Right hindlimb (tissue), 1 donor: ENCODE results near the gene MGAT3.

ENCODE experiments used
- DNase-seq: peaks from one replicate; pipeline ENCODE4 v3.0.0-alpha.2; 2018

MGAT3 gene

GRCh38 chr22:39429186-39429585 is 27.6 kb upstream of the MGAT3 start:
- no peak for DNase-seq

DNA sequence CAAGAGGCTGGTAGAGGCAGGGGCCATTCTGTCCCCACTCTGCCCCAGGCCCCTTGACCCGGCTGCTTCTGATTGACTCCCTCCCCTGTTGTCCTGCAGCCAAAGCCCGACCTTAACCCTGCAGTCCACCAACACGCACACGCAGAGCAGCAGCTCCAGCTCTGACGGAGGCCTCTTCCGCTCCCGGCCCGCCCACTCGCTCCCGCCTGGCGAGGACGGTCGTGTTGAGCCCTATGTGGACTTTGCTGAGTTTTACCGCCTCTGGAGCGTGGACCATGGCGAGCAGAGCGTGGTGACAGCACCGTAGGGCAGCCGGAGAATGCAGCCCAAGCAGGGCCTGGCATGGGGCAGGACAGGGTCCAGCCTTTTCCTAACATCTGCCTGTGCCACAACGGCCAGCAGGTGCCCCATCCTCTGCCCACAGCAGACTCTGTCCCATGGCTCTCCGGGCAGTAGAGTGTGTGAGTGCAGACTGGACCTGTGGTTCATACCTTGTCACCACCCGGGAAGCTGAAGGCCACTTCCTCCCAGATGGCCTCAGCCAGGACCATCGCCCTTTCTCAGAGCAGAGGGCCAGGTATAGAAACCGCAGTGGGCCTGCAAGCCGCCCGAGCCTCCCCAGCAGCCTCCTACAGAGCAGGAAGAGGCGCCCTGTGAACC is 26.8 kb upstream of the MGAT3 start:
- no peak for DNase-seq

- DNase-seq: no peak
Measured at GRCh38 chr22:39430576-39431150, 26.1 kb upstream of the MGAT3 start.

DNA sequence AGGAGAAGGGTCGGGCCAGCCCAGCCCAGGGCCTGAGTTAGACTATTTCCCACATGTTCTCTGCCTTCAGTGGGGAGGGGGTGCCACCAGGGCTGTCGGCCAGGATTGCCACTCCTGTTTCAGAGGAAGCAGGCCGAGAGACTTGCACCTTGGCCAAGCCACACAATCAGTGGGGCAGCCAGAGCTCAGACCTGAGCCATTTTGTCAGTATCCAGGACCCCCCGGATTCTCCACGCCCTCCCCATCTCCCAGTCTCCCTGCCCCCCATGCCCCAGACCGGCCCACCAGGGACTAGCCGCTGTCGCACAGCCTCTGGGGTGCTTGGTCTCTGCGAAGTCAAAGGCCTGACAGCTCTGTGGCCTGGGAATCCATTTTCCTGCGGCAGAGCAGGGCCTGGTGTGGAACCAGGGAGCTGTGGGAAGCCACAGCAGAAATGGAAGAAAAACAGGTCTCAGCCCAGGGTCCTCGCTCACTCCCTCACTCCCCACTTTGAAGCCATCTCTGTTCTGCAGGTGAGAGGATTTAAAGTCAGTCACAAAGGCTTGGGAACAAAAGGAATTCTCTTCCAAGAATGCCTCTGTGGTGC is 25.5 kb upstream of the MGAT3 start:
- DNase-seq: no peak

- no peak for DNase-seq
Measured at GRCh38 chr22:39431821-39432251, 25.0 kb upstream of the MGAT3 start.

- DNase-seq: no peak
Measured at GRCh38 chr22:39432361-39432811, 24.4 kb upstream of the MGAT3 start.

DNA sequence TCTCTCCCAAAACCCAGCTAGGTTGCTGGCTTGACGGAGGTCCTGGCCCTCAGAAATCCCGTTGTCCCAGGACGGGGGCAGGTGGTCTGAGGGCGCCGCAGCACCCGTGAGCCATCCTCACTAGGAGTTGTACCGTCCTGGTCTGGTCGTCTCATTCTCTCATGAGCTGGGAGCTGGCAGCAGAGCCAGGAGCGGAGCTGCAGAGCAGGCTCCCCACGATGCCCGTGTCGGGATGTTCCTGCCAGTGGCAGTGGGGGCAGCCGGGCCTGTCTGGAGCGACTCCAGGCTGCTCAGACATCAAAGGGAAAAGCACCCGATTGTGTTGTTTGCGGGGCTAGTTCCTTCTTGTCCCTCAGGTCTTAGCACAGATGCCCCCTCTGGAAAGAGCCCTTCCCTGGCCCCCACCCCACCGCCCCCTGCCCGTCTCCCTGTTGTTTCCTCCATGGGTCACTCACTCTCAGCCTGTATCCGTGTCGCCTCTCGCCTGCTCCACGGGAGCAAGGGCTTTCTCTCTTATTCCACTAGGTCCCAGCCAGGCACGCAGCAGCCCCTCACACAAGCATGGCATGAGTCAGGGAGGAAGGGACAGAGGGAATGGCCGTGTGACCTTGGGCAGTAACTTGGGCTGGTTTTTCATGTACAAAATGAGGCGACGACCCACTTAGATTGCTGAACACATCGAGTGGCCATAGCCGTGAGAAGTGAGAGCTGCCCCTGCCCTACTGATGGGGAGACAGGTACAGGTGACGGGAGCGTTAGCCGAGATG is 23.2 kb upstream of the MGAT3 start:
- DNase-seq: no peak

- DNase-seq: no peak
Measured at GRCh38 chr22:39434243-39434653, 22.6 kb upstream of the MGAT3 start.

DNA sequence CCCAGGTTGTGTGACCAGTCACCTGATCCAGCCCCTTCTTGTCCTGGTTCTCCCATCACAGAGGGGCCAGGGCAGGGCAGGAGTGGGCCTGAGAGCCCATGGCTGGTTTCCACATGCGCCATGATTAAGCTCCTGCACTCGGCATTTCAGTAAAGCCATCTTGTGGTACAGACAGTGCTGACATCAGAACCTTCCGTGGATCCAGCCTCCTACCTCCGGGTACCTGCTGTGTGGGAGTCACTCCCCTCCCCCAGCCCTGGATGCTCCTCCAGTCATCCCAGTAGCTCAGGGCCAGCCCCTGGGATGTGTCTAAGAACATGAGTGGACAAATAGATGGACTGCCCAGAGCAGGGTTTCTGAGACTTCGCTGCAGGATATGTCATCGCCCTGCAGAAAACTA is 22.1 kb upstream of the MGAT3 start:
- DNase-seq: no peak

DNA sequence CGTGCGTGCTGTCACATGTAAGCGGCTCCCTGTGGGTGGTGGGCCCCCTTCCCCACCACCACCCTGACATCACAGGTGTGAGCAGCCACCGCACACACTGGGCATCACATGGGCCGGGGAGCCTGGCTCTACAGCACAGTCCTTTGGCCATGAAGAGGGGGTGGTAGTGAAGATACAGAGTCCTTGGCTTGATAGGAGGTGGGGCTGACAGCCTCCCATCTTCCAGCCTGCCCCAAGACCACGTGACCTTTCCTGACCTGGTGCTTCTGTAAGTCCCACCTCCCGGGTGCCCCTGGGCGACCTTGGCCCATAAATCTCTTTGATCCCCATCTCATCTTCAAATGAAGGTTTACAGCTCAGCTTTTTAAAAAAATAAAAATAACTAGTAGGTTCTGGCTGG is 21.2 kb upstream of the MGAT3 start:
- no peak for DNase-seq

GRCh38 chr22:39437791-39438704 is 18.8 kb upstream of the MGAT3 start:
- DNase-seq: peak; percentile 47

- DNase-seq: no peak
Measured at GRCh38 chr22:39439170-39439569, 17.6 kb upstream of the MGAT3 start.

DNA sequence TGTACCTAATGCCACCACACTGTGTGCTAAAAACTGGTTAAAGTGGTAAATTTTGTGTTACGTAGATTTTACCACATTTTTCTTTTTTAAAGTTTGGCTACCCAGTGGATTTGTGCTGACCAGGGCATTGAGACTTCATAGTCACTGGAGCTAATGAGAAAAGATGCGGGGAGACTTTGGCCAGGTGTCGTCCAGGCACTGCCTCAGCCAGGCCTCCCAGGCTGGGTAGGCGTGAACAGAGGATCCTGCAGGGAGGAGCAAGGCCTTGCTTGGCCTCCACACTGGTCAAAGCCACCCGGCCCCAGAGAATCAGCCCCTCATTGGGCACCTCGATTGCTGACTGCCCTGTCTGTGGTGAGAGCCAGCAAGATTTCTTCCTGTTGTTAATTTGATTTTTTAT is 13.4 kb upstream of the MGAT3 start:
- no peak for DNase-seq

- no peak for DNase-seq
Measured at GRCh38 chr22:39444247-39444800, 12.5 kb upstream of the MGAT3 start.

DNA sequence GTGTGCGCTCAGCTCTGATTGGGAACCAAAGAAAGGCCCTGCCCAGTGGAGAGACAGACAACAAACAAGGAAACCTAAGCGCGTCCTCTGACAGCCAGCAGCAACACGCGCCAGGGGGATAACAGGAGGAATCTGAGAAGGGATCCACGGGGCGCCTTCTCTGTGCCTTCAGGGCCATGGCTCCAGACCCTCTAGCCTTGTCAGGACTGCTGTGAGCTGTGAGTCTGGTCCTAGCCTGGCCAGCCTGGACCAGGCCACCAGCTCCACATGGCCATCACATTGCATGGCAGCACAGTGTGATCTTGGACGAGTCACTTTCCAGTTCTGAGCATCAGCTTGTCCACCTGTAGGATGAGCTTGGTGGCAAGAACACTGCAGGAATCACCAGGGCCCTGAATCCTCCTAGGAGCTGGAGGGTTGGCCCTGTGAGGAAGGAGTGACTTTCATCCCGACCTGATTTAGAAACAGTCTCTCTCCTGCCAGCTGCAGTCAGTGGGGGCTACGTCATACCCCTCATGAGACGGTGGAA is 11.8 kb upstream of the MGAT3 start:
- no peak for DNase-seq

DNA sequence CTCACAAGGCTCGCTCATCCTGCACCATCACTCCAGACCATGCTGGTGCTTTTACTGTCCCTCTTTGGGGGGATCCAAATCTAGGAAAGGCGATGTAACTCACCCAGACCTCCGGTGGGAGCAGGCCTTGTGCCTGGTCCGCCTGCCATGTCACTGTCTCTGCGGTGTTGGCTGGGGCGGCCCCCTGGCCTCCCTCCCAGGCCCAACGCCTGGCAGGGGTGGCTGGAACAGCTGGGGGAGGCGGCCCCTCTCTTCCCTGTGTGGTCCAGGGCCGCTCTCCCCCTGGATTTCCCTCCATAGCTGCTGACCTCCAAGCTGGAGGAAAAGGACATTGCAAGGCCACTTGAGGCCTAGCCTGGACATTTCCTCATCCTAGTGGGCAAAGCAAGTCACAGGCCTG is 11.1 kb upstream of the MGAT3 start:
- no peak for DNase-seq

GRCh38 chr22:39446239-39446721 is 10.5 kb upstream of the MGAT3 start:
- no peak for DNase-seq

- no peak for DNase-seq
Measured at GRCh38 chr22:39448205-39449054, 8.4 kb upstream of the MGAT3 start.

DNA sequence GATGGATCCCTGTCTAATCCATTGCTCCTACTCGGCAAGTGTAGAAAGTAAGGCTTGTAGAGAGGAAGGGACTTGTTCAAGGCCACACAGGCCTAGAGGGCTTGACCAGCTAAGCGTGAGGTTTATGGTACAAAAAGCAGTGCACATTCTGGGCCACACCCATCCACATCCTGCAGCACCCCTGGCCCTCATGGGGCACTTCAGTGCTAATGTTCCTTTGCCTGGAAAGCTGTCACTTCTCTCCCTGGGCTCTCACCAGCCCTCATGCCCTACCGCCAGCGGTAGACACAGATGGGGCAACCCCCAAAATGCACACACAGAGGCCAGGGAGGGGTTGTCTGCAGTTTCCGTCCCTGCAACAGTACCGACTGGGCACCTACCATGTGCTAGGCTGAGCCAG is 7.1 kb upstream of the MGAT3 start:
- no peak for DNase-seq

DNA sequence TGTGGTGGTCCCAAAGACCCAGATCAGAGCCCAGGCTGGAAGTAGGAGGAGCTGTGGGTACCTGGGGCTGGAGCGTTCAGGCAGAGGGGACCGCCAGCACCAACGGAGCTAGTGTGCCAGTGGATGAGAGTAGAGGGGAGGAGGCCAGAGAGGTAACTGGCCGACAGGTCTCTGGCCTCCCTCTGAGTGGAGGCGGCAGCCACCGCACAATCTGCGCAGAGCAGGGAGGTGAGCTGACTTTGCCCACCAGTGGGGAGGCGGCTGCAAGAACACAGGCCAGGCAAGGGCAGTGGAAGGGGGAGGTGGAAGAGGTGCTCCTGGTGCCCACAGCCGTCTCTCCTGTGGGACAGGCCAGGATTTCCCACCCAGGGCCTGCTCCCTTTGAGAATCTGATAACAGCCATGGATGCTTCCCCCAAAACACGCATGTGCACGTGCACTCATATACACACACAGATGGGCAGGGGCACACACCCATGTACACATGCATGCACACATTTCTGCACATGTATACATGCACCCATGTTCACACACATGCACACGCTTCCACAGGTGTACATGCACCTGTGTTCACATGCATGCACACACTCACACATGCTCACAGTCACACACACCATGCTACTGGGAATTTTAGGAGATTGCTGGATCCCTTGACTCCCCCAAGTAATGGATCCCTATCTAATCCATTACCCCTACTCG is 6.4 kb upstream of the MGAT3 start:
- no peak for DNase-seq

DNA sequence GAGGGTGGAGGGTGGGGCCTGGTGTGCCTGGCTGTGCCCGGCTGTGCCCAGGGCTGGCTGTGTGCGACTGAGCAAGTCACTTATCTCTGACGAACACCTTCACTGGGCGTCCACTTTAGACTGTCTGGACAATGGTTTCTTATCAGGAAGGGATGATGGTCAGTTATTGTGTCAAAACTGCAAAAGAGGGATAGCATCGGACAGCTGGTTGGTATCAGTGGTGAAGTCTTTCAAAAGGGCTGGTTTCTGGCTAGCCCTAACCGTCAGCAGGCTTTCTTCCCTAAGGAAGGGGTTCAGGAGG is 4.1 kb upstream of the MGAT3 start:
- DNase-seq: no peak
